Spleen (tissue), 11 donors: Measurements from ENCODE around the gene BMP6. TPM values are rescaled to one million over a fixed set of nuclear protein-coding genes. Genes with fewer than 3 reads are reported as not detected.

Experiments
- DNase-seq: peaks from one replicate; pipeline ENCODE4 v3.0.0-alpha.2; 2020
- H3K27ac ChIP-seq, 8 donors: fragments of 200-600 bp; sonication (generic) in 7 of 8; 1 replicate in 4 of 8; 2 replicates in 4 of 8; pipeline versions ENCODE4 v1.5.0 to v1.8.0; 2016 to 2021; ENCODE audit warnings: inconsistent platforms in 4 of 8, mild to moderate bottlenecking in 4 of 8, moderate library complexity in 1 of 8
- H3K27me3 ChIP-seq, 7 donors: fragments of 200-600 bp; sonication (generic) in 6 of 7; replicated peaks in 1 of 7; 1 replicate in 4 of 7; 2 replicates in 3 of 7; pipeline versions ENCODE4 v1.5.0 to v1.8.0; 2016 to 2021; ENCODE audit warnings: inconsistent platforms in 3 of 7, mild to moderate bottlenecking in 1 of 7
- H3K36me3 ChIP-seq, 6 donors: fragments of 200-600 bp; sonication (generic) in 5 of 6; 1 replicate in 4 of 6; 2 replicates in 2 of 6; pipeline versions ENCODE4 v1.5.0 to v1.8.0; 2016 to 2021; ENCODE audit warnings: inconsistent platforms in 2 of 6
- H3K4me1 ChIP-seq, 6 donors: fragments of 200-600 bp; sonication (generic) in 5 of 6; 1 replicate in 3 of 6; 2 replicates in 3 of 6; pipeline versions ENCODE4 v1.5.0 to v1.8.0; 2016 to 2021; ENCODE audit warnings: inconsistent platforms in 3 of 6
- H3K4me3 ChIP-seq, 8 donors: fragments of 200-600 bp; sonication (generic) in 7 of 8; 1 replicate in 4 of 8; 2 replicates in 4 of 8; pipeline versions ENCODE4 v1.5.0 to v1.8.0; 2016 to 2021; ENCODE audit warnings: inconsistent platforms in 4 of 8, mild to moderate bottlenecking in 4 of 8, moderate library complexity in 2 of 8
- H3K9me3 ChIP-seq, 8 donors: fragments of 200-600 bp; sonication (generic) in 7 of 8; 1 replicate in 4 of 8; 2 replicates in 4 of 8; pipeline versions ENCODE4 v1.5.0 to v1.8.0; 2016 to 2021; ENCODE audit warnings: inconsistent platforms in 4 of 8
- CTCF ChIP-seq, 11 experiments: fragments of 200-600 bp in 7 of 11; fragments of 450-650 bp in 4 of 11; sonication (generic) in 4 of 11; IDR thresholded peaks in 8 of 11; conservative IDR thresholded peaks in 3 of 11; 1 replicate in 7 of 11; 2 replicates in 4 of 11; pipeline versions ENCODE4 v1.4.0 to v1.8.0; 2016 to 2021; ENCODE audit warnings: antibody characterized with exemption in 11 of 11, inconsistent platforms in 4 of 11, mild to moderate bottlenecking in 1 of 11
- POLR2A ChIP-seq, 3 donors: fragments of 450-650 bp; IDR thresholded peaks; one replicate each; pipeline ENCODE4 v1.5.1; 2017; ENCODE audit warnings: antibody characterized with exemption in 3 of 3, mild to moderate bottlenecking in 1 of 3
- POLR2AphosphoS5 ChIP-seq, 3 donors: sonication (generic); formaldehyde crosslinking; IDR thresholded peaks; one replicate each; pipeline ENCODE4 v1.5.1; 2017; ENCODE audit warnings: antibody characterized with exemption in 3 of 3
- WGBS, 5 donors: extraction: QIAGEN DNeasy Blood & Tissue Kit in 3 of 5; methylation state at CpG; one replicate each; pipeline versions ENCODE4 v1.1.5 to v1.1.7; 2013 to 2018; 5-methylcytosine and 5-hydroxymethylcytosine counted together
- intact Hi-C: fragments of 100-400 bp; cut with DNase I; formaldehyde crosslinking; loops from one replicate; pipeline ENCODE4 v1.15.0; 2023; ENCODE audit warnings: low total_unique reads
- polyA plus RNA-seq, 3 donors: library from polyadenylated mRNA; stranded (reverse); fragments of 200-250 nt; gene quantifications; one replicate each; pipeline ENCODE4 v1.2.1, GENCODE V29; 2013
- total RNA-seq, 7 donors: library from RNA; depleted of rRNA in 3 of 7; stranded (reverse); fragments of >200 nt in 3 of 7; fragmentation: NEBNext Ultra II Directional in 4 of 7; extraction: Animal tissue kit (Norgen Biotek cat#: 25700) in 4 of 7; gene quantifications; one replicate each; pipeline versions ENCODE4 v1.1.0 to v1.2.1, GENCODE V29; 2016 to 2021
- donor health status: healthy with polysubstance abuse.
- donor health status: DM: no; HTN: no; CAD: no; lungs with moderate emphysema.
- donor health status: DM: no; HTN: no; CAD: no.
- donor health status: Bipolar disorder and iron deficiency.
- donor health status: healthy.
- donor health status: DM: no; HTN: no; CAD: no.
- donor health status: DM: yes; HTN: yes; CAD: no.

Gene BMP6
- total and polyA plus RNA-seq, 10 donors = 0.58 to 6.9 (median 4.8) TPM

DNA sequence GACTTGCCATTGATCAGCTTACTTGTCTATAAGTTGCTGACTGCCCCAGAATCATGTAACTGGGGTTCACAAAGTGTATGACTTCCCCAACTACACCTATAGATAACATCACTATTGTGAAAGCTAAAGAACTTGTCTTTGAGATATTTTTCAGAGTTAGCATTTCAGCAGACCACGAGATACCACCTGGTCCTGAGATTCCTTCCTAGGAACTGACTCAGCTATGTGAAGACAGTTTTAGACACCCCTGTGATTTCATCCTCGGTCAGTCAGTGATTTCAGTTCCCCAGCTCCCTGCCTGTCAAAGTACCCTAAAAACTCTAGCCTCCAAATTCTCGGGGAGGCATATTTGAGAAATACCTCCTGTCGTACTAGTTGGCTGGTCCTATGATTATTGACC is 122.3 kb downstream of the BMP6 start:
- Histone ChIP-seq H3K9me3 (peaks cover 0 to 36% (median 27%) of the 10 kb centered on the region in 8 donors), H3K4me3 (no peak overlapping the region), H3K4me1 (no peaks in the 10 kb centered on the region), H3K36me3 (no peaks in the 10 kb centered on the region), H3K27ac (no peak overlapping the region), H3K27me3 (no peaks in the 10 kb centered on the region)
- TF ChIP-seq POLR2A (IDR thresholded peaks at IDR 0.05) (no peak), CTCF (IDR thresholded peaks at IDR 0.05 in 8 of 11, conservative IDR thresholded peaks at IDR 0.05 in 3 of 11) (no peak), POLR2AphosphoS5 (IDR thresholded peaks at IDR 0.05) (no peak)
- 73 to 85% (median 78%) methylated on average over 4 of the region's 4 CpGs for WGBS, 5 donors
- DNase-seq = no peak
- intact Hi-C loops = no loop called here

- DNase-seq = no peak
- H3K27me3 ChIP-seq = no peaks in the 10 kb centered on the region
- intact Hi-C loops = no loop called here
- H3K4me3 ChIP-seq = no peak overlapping the region
- no peak overlapping the region for H3K27ac ChIP-seq
- H3K9me3 ChIP-seq = peaks cover 0 to 43% (median 28%) of the 10 kb centered on the region in 8 donors
- TF ChIP-seq POLR2A (IDR thresholded peaks at IDR 0.05) (no peak), CTCF (IDR thresholded peaks at IDR 0.05 in 8 of 11, conservative IDR thresholded peaks at IDR 0.05 in 3 of 11) (no peak), POLR2AphosphoS5 (IDR thresholded peaks at IDR 0.05) (no peak)
- H3K4me1 ChIP-seq = no peaks in the 10 kb centered on the region
- no peaks in the 10 kb centered on the region for H3K36me3 ChIP-seq
Observed at GRCh38 chr6:7851780-7852179, 125.9 kb downstream of the BMP6 start.

- Histone ChIP-seq H3K9me3 (no peaks in the 10 kb centered on the region), H3K27me3 (peaks cover 0 to 4% (median 0%) of the 10 kb centered on the region in 7 donors), H3K27ac (no peak overlapping the region), H3K36me3 (no peaks in the 10 kb centered on the region), H3K4me3 (no peak overlapping the region), H3K4me1 (no peaks in the 10 kb centered on the region)
- intact Hi-C loops = no loop called here
- WGBS, 5 donors = 68 to 78% (median 74%) methylated on average over 6 of the region's 6 CpGs
- no peak for DNase-seq
- TF ChIP-seq CTCF (IDR thresholded peaks at IDR 0.05 in 8 of 11, conservative IDR thresholded peaks at IDR 0.05 in 3 of 11) (no peak), POLR2A (IDR thresholded peaks at IDR 0.05) (no peak), POLR2AphosphoS5 (IDR thresholded peaks at IDR 0.05) (no peak)
Observed at GRCh38 chr6:7859591-7859990, 133.7 kb downstream of the BMP6 start.

GRCh38 chr6:7865781-7866180 is 139.9 kb downstream of the BMP6 start:
- Histone ChIP-seq H3K4me3 (no peak overlapping the region), H3K27ac (no peak overlapping the region), H3K36me3 (no peaks in the 10 kb centered on the region), H3K4me1 (no peaks in the 10 kb centered on the region), H3K9me3 (no peaks in the 10 kb centered on the region), H3K27me3 (peaks cover 0 to 4% (median 0%) of the 10 kb centered on the region in 7 donors)
- DNase-seq = no peak
- intact Hi-C loops = no loop called here
- WGBS, 5 donors = 49 to 56% (median 54%) methylated on average over 6 of the region's 6 CpGs
- no peak for TF ChIP-seq POLR2AphosphoS5 (IDR thresholded peaks at IDR 0.05)
- no peak for TF ChIP-seq CTCF (IDR thresholded peaks at IDR 0.05 in 8 of 11, conservative IDR thresholded peaks at IDR 0.05 in 3 of 11)
- no peak for TF ChIP-seq POLR2A (IDR thresholded peaks at IDR 0.05)
